Right lobe of liver (tissue), 4 donors: ENCODE results near the gene WFDC5.

ENCODE experiments used
- CTCF ChIP-seq, 4 donors: fragments of 200-600 bp in 3 of 4; fragments of 450-650 bp in 1 of 4; IDR thresholded peaks; one replicate each; pipeline versions ENCODE4 v1.5.1 to v1.8.0; 2016 to 2022; ENCODE audit warnings: antibody characterized with exemption in 4 of 4, mild to moderate bottlenecking in 2 of 4
- POLR2A ChIP-seq: fragments of 450-650 bp; IDR thresholded peaks from one replicate; pipeline ENCODE4 v1.6.1; 2017; ENCODE audit warnings: antibody characterized with exemption, mild to moderate bottlenecking
- donor health status: DM: no; HTN: no; CAD: no.
- donor health status: DM: no; HTN: no; CAD: no.
- donor health status: DM: no; HTN: yes; CAD: no.

DNA sequence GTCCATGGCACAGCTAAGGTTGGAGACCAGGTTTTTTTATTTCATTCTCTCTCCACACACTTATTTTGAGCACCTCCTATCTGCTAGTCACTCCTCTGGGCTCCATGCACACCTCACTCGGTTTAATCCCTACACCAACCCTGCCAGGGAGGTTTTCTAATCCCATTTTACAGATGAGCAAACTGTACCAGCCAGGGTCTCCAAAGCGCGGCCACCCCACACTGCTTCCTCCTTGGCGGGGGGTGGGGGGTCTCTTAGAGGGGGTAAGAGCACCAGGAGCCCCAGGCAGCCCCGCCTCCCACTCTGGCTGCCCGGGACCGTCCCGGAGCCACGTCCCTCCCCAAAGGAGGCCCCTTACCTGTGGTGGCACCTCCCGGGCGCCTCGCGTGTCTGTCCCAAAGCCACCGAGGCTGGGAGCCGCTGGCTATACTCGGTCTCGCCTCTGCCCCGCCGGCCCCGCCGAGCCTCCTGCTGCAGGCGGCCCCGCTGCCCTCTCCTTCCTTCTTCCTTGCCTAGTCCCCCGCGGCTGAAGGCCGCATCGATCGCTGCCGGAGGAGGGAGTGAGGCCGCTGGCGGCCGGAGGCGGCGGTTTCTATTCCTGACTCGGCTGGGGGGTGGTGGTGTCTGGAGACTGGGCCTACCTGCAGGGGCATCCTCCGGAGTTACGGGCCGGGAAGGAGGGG is 14.3 kb downstream of the WFDC5 start, which contains the start of gene KCNS1:
- TF ChIP-seq CTCF (IDR thresholded peaks at IDR 0.05) (no peak), POLR2A (no peak)
